Measurements from ENCODE around the gene D2HGDH.
"Not testable (repeated sequence)": the region's sequence is repeated elsewhere in the genome, so short reads cannot be mapped to it uniquely, and the experiment has no call there.

The D2HGDH gene

DNA sequence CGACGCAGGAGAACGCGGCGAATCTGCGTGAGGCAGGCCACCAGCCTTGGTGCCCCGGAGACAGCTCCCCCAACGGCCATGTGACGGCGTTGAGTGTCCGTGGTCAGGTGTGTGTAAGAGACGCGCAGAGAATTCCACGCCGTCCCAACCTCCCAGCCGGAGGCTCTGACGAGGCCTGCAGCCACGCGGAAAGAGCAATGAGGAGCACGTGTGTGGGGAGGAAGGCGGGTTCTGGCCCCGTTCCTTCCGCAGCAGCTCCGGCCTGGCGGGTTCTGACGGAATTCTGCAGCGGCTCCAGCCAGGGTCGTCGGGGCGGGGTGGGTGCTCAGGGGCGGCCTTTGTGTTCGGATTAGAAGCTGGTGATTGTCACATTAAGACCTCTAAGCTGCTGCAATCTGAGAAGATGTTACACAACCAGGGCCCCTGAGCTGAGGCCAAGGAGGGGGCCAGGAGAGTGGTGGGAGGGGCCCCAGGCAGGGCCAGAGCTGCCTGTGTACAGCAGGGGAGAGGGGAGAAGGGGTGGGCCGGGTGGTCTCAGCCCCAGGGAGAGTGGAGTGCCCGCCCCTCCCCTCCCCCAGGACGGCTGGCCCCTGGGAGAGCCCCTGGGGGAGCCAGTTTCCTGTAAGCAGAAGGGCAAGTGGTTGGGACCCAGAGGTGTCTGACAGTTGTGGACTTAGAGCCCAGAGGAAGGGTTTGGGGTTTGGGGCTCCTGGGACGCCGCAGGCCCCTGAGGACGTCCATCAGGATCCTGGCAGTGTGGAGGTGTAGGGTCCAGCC, 37.0 kb downstream of the D2HGDH start:
- DNase-seq = no peak

GRCh38 chr2:241772063-241772499, 37.7 kb downstream of the D2HGDH start:
- no peak for DNase-seq

DNA sequence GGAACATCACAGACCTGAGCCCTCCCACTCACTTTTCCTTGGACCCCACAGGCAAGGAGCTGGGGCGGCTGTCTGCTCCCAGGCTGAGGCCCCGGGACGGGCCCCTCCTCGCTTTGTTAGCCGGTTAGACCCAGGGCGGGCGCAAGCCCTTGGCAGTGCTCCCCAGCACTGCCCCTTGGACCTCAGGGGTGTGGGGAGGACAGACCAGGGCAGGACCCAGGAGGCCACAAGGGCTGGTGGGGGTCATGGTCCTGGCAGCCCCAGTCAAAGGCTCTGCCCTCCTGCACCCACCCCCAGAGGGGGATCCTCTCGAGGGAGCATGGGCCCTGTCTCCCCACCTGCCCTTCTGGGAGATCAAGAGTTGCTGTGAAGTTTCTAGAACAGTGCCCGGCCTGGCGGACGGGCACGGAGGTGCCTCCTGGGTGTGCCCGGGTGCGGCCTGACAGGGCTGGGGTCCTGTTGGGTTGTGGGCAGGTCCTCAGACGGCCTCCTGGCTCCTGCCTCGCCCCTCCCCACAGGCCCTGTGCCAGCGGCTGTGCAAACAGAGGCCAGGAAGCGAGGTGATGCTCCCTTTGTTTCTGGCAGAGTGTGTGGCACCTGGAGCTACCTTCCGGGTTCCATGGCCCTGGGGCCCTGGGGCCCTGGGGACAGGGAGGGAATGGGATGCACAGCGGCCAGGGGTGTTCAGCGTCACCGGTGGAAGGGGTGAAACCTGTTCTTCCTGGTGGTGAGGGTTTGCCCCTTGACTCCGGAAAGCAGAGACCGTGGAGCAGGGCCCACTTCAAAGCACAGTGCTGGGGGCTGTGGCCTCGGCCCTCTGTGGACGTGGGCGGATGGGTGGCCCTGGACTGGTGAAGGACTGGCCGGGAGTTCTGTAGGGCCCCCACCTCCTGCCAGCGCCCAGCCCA, 39.3 kb downstream of the D2HGDH start:
- DNase-seq = no peak

DNA sequence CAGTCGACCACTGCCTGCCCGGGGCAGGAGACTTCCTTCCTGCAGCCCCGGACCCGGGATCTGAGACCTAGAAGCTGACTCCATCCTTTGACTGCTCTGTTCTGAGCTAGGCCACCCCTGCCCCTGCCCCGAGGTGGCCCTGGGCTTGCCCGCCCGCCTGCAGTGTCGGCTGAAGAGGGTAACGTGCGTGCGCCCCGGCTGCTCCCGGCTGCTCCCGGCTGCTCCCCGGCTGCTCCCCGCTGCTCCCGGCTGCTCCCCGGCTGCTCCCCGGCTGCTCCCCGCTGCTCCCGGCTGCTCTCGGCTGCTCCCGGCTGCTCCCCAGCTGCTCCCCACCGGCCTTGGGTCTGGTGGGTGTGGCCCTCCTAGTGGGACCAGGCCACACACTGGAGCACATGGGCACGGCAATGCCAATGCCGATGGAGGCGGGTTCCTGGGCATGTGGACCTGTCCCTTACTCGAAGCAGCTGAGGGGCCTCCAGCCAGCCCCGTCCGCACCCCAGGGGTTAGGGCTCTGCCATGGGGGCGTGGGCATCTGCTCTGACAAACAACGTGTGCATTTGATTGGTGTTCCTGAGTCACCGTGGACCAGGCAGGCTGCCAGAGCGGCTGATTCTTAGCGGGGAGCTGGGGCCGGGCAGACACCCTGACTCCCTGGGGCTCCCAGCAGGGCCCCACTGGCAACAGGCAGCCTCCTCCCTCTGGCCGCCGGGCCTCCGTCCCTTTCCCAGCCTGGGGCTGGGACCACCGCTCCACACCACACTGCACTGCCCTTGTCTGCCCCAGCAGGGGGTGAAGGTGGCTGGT, 40.2 kb downstream of the D2HGDH start:
- peak; percentile 82 for DNase-seq

DNA sequence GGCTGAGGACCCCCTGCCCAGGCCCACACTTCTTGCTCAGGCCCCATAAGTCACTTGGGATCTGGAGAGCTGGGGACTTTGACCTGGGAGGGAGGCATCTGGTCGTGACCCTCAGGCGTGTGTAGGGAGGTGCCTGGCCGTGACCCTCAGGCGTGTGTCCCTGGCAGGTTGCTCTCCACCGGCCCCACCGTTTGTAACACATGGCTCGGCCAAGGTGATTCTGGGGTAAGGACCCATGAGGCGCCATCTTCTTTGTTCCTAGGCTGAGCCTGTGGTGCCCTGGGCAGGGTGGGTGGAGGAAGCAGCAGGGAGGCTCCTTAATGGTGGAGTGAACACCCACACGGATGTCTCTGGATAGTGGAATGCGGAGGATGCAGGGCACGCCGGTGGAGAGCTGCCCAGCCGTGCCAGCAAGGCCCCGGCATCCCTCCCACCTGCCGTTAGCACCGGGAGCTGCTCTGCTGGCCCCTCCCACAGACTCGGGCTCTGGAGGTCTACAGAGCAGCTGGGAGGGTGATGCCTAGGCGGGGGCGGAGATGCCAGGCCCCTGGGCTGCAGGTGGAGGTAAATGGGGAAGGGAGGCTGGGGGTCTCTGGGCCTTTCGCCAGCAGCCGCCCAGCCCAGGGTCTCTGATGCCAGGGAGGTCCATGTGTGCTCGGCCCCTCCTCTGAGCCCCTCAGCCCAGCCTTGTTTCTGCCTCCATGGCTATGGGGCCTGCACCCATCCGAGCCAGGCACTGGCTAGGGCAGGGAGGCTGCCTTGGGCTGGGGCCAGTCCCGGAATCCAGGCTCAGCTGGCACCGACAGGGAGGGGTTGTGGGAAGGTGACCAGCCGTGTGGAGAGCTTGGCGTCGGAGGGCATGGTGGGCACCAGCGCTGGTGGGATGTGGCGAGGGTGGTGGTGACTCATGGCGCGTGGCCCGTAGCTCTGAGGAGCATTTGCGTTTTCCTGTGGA, 41.1 kb downstream of the D2HGDH start:
- DNase-seq = peak; percentile 87

GRCh38 chr2:241776336-241777169, 42.1 kb downstream of the D2HGDH start, which contains the start of gene GAL3ST2:
Gene GAL3ST2 (plus strand): TSS chr2:241776822. CDS start chr2:241776956, 134 bp downstream.
- no peak for DNase-seq

DNA sequence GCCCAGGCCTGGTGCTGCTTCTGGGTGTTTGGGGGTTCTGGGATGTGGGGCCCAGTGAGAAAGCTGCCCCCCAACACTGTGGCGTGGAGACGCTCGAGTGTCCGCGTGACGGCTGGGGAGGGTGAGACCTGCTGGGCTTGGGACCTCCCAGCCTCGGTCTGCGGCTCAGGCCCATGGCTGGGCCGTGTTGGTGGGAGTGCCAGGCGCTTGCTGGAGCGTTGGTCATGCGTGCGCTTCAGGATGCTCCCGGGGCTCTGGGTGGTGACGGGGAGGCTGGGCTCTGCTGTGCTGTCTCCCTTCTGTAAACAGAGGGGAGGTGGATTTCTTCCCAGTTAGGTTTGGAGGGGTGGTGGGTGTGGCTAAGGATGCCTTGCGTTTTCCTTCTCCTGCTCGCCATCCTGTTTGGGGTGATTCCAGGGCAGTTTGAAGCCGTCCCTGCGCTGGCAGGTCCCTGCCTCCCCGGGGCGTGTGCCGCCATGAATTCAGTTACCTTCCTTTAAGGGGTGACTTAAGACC, 42.8 kb downstream of the D2HGDH start:
- DNase-seq = no peak

DNA sequence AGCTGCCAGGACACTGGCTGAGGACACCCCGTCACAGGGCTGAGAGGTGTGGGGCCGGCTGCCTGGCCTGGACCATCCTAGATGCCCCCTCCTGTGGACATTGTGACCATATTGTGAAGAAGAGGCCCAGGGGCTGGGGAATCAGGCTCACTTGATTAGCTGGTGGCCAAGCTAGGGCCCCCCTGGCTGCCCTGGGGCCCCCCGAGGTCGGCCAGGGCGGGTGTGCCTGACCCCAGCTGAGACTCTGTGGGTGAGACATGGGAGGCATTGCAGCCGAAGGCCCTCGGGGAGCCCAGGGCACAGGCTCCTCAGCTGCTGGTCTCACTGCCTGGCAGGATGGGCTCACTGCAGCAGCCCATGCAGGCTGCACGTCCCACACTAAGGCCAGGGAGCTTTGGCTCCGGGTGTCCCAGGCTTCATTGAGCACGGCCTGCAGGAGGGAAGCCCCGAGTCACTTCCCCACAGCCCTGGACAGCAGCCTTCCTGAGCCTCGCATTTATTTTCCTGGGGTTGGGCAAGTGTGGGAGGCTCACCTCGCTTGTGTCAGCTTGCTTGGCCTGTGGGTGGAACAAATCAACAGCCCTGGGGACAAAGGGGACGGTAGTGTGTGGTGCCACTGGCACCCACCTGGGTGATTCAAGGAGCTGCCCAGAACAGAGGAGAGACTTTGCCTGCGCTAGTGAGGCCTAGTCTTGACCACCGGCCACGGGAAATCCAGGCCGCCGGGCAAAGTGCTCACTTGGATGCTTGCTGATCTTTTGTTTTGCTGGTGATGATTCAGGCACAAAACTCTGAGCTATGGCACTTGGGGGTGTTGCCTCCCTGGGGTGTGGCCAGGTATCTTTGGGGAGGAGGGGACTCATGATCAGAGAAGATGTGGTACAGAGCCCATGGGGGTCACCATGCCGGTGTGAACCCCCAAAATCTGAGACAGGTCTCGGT, 43.5 kb downstream of the D2HGDH start:
- DNase-seq = peak; percentile 4

DNA sequence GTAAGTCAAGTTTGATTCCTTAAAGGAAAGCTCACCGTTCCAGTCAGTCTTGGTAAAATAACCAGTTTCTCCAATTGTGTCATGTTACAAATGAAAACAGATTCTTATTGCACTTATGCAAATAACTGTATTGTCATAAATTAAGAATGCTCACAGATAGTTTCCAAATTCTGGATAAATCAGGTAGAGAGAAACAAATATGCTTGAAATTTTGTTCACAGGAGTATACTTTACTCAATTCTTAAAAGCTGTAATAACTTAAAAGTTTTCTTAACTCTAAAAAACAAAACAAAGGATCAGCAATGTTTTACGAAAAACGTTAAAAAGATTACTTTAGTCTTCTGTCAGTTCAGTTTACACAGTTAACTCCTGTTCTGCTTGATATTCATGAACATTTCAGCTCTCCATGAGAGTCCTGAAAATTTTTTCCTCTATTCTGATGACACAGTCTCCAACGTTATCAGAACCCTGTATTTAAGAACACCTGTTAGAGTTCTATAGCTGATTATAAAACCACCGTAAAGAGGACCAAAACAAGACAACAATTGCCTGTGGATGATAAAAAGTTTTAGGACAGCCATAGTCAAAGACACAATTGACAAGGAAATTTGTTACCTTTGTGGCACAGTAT, 46.6 kb downstream of the D2HGDH start:
- DNase-seq = no peak

GRCh38 chr2:241782053-241782452, 47.6 kb downstream of the D2HGDH start:
- DNase-seq = not testable (repeated sequence)

- DNase-seq = no peak
Observed at GRCh38 chr2:241788135-241788534, 53.7 kb downstream of the D2HGDH start.

DNA sequence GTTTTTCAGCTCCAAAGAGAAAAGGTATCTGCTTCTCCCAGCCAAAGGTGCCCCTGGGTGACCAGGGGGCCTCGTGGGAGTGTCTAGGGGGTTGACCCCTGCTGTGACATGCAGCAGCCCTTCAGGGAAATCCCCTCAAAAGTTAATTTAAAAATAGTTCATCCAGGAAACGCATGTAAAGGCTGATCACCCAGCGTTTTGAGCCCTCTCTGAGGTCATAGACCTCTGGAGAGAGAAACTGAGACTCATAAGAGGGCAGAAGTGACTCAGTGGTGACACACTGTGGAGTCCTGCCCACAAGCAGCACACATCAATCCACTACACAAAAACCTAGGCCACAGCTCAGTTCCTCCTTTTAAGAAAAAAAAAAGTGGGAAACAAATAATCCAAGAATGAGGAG, 54.1 kb downstream of the D2HGDH start:
- no peak for DNase-seq

- DNase-seq = peak; percentile 69
Observed at GRCh38 chr2:241791385-241791784, 57.0 kb downstream of the D2HGDH start.

DNA sequence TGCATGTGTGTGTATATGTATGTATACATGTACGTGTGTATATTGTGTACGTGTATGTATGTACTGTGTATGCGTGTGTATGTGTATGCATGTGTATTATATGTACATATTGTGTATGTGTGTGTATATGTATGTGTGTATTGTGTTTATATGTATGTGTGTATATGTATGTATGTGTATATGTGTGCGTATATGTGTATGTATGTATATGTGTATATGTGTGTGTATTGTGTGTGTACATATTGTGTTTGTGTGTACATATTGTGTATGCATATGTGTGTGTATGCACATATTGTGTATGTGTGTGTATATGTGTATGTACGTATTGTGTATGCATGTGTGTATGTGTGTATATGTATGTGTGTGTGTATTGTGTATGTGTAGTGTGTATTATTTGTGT, 59.0 kb downstream of the D2HGDH start:
- no peak for DNase-seq

DNA sequence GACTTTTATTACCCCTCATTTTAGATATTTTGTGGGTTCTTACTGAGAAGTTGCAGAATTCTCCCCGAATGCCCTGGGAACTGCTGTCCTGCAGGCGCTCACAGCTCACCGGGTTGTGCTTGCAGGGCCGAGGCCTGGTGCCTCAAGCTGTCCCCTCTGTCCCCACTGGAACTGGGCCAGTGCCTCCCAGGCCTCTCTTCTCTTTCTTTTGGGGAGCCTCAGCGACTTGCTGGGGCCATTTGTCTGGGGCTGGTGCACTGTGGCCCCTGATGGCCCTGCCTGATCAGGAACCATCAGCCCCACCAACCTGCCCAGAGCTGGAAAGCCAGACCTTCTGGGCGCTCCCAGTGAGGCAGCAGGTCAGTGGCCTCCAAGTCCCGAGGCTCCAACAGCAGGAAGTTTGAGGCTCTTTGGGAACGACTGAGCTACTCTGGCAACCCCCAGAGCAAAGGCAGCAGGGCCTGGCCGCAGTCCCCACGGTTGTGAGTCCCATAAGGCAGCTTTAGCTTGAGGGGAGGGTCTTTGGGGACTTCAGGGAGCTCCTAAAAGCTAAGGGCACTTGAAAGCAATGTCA, 59.9 kb downstream of the D2HGDH start:
- DNase-seq = no peak

DNA sequence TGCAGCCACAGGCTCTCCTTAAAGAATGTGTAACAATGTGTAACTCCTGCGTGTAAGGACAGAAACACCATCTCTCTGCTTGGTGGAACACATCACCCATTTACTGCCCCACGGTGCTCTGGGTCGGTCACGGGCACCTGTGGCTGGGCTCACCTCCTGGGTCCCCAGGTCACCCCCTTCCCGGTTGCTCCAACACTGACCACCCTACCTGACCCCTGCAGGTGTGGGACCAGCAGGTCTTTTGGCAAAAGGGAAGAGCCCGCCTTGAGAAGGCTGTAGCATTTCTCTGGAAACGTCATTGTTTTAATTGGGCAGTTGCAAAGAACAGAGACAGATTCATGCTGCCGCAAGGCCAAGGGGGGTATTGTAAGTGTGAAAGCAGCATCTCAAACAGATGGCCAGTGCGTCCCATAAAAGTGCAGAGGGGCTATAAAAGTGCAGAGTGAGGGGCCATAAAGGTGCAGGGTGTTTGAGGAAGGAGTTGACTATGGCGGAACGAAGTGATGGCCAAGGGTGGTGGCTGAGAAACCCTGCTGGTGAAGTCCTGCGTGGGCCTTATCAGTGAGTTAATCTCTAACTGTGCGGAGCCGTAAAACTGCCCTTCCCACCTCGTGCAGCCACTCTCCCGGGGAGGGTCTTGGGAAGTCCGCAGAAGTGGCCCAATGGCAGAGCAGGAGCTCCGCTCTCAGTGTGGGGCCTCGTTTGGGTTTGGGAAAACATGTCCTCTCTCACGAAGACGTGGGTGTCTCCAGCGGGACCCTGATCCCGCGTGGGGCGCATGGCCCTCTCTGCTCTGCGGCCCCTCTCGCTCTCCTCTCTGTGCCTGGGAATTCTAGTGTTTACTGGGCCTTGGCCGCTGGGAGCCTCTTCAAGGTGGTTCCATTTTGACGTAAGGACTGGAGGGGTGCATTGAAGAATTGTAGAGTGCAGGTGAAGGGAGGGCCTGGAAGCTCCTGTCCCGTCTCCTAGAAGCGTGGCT, 60.9 kb downstream of the D2HGDH start:
- no peak for DNase-seq

DNA sequence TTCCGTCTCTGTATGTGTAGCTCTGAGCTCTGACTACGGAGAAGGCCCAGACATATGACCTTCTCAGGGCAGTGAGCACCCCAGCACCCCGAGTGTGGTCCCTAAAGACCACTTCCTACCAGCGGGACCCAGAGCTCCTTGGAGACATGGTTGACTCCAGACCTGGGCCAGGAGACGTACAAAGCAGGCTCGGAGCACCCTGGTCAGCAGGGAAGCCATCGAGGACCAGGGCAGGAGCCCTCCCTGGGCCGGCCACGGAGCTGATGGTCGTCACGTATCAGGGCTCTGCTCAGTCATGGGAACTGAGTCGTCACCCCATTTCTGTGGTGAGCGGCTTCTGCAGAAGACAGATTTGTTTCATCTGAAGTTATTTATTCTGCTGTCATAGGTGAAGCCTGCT, 61.8 kb downstream of the D2HGDH start:
- no peak for DNase-seq
